Esophagus muscularis mucosa (tissue), 4 donors: ENCODE measurements around the gene SPINT4.

Source experiments
- EP300 ChIP-seq: sonication (generic); formaldehyde crosslinking; IDR thresholded peaks from one replicate; pipeline ENCODE4 v1.6.1; 2017; ENCODE audit warnings: antibody characterized with exemption
- POLR2AphosphoS5 ChIP-seq, 2 donors: sonication (generic); formaldehyde crosslinking; IDR thresholded peaks; one replicate each; pipeline ENCODE4 v1.6.1; 2017; ENCODE audit warnings: antibody characterized with exemption in 2 of 2
- TF ChIP-seq, protein P1 (sequence below), 3 experiments: fragments of 200-600 bp in 2 of 3; fragments of 450-650 bp in 1 of 3; sonication (generic) in 2 of 3; IDR thresholded peaks; one replicate each; pipeline ENCODE4 v1.5.1; 2017 to 2019; ENCODE audit warnings: antibody characterized with exemption in 3 of 3, mild to moderate bottlenecking in 2 of 3, moderate library complexity in 1 of 3

DNA sequence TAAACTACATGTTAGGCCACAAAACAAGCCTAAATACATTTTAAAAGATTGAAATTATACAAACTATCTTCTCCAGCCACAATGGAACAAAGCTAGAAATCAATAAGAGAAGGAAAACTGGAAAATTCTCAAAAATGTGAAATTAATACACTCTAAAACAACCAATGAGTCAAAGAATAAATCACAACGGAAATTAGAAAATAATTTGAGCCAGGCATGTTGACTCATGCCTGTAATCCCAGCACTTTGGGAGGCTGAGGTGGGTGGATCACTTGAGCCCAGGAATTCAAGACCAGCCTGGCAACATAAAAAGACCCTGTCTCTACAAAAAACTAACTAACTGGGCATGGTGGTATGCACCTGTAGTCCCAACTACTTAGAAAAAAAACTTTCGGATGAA lies 26.7 kb upstream of the SPINT4 start:
- TF ChIP-seq POLR2AphosphoS5 (IDR thresholded peaks at IDR 0.05) = no peak
- TF ChIP-seq, protein P1, sequence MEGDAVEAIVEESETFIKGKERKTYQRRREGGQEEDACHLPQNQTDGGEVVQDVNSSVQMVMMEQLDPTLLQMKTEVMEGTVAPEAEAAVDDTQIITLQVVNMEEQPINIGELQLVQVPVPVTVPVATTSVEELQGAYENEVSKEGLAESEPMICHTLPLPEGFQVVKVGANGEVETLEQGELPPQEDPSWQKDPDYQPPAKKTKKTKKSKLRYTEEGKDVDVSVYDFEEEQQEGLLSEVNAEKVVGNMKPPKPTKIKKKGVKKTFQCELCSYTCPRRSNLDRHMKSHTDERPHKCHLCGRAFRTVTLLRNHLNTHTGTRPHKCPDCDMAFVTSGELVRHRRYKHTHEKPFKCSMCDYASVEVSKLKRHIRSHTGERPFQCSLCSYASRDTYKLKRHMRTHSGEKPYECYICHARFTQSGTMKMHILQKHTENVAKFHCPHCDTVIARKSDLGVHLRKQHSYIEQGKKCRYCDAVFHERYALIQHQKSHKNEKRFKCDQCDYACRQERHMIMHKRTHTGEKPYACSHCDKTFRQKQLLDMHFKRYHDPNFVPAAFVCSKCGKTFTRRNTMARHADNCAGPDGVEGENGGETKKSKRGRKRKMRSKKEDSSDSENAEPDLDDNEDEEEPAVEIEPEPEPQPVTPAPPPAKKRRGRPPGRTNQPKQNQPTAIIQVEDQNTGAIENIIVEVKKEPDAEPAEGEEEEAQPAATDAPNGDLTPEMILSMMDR (IDR thresholded peaks at IDR 0.05) = no peak
- no peak for TF ChIP-seq EP300
